Panc1 (cell line): ENCODE measurements around the gene TGFB2. TPM values are rescaled to one million over a fixed set of nuclear protein-coding genes. Genes with fewer than 3 reads are reported as not detected.

ENCODE experiments used
- ATAC-seq: fragments of 200-7000 bp; cut with Tn5 transposase; 2 replicates; pipeline ENCODE4 v1.9.1; 2020; ENCODE audit warnings: mild to moderate bottlenecking, moderate library complexity
- BruUV-seq: library from RNA; stranded (reverse); fragments of 400-500 nt; replicated peaks from 2 replicates; lab custom pipeline; 2021; lab: Mats Ljungman, UMichigan
- CTCF ChIA-PET: fragments of 300-600 bp; sonication (Branson Sonifier 250); formaldehyde crosslinking; loops from one replicate; lab custom pipeline; 2022; ENCODE audit warnings: antibody characterized with exemption; lab: Charles Lee
- POLR2A ChIA-PET: fragments of 300-600 bp; sonication (Branson Sonifier 250); formaldehyde crosslinking; loops from one replicate; lab custom pipeline; 2022; ENCODE audit warnings: antibody characterized with exemption; lab: Charles Lee
- DNase-seq: peaks from one replicate; pipeline ENCODE4 v3.0.0-alpha.2; 2010; ENCODE audit warnings: low read depth, low spot score
- H3K27ac ChIP-seq: 2 replicates; pipeline ENCODE4 v1.5.1; 2011; ENCODE audit warnings: mild to moderate bottlenecking, low read length, inconsistent platforms
- H3K27me3 ChIP-seq: fragments of 200-500 bp; sonication (Bioruptor generic); 2 replicates; pipeline ENCODE4 v1.6.0; 2014; ENCODE audit warnings: low read length, inconsistent platforms; ENCODE audit not compliant: control insufficient read depth, insufficient read depth
- H3K36me3 ChIP-seq: fragments of 200-500 bp; sonication (Bioruptor generic); 2 replicates; pipeline ENCODE4 v1.5.1; 2014; ENCODE audit warnings: inconsistent platforms, mild to moderate bottlenecking, low read length, moderate library complexity; ENCODE audit not compliant: control insufficient read depth, insufficient read depth
- H3K4me1 ChIP-seq: 2 replicates; pipeline ENCODE4 v1.5.1; 2011; ENCODE audit warnings: inconsistent platforms, mild to moderate bottlenecking, low read length, moderate library complexity; ENCODE audit not compliant: control insufficient read depth, insufficient read depth
- H3K4me3 ChIP-seq, 2 experiments: 2 replicates each; pipeline ENCODE4 v1.5.1; 2011 to 2012; ENCODE audit warnings: low read depth in 2 of 2, low read length in 2 of 2, mild to moderate bottlenecking in 2 of 2, inconsistent platforms in 1 of 2, moderate library complexity in 1 of 2
- H3K9me3 ChIP-seq: fragments of 200-500 bp; sonication (Bioruptor generic); 2 replicates; pipeline ENCODE4 v1.5.1; 2014; ENCODE audit warnings: low read depth, mild to moderate bottlenecking, inconsistent platforms, low read length, moderate library complexity; ENCODE audit not compliant: control insufficient read depth, insufficient read depth
- POLR2AphosphoS5 ChIP-seq: IDR thresholded peaks from 2 replicates; pipeline ENCODE4 v1.6.1; 2012; ENCODE audit warnings: mild to moderate bottlenecking, low read depth, low read length, moderate library complexity
- SIN3A ChIP-seq: IDR thresholded peaks from 2 replicates; pipeline ENCODE4 v1.6.1; 2012; ENCODE audit warnings: low read depth, mild to moderate bottlenecking, low read length, moderate library complexity, borderline replicate concordance; ENCODE audit not compliant: insufficient read depth
- TCF7L2 ChIP-seq: IDR thresholded peaks from 2 replicates; pipeline ENCODE4 v1.6.1; 2011; ENCODE audit warnings: mild to moderate bottlenecking, low read depth, low read length, inconsistent platforms
- in situ Hi-C: cut with HindIII; loops from 2 replicates; pipeline ENCODE4 v1.10.0; 2016; ENCODE audit warnings: low sequenced_read_pairs, low pct_unique_long_range_greater_than_20kb
- intact Hi-C: fragments of 100-400 bp; cut with micrococcal nuclease; formaldehyde crosslinking; loops from one replicate; pipeline ENCODE4 v1.10.0; 2022; ENCODE audit not compliant: unreplicated experiment
- total RNA-seq: library from RNA; stranded (reverse); gene quantifications from one replicate; pipeline ENCODE4 v1.2.1, GENCODE V29; 2021; ENCODE audit not compliant: unreplicated experiment
- TF ChIP-seq, protein P1 (sequence below): fragments of 450-650 bp; IDR thresholded peaks from 2 replicates; pipeline ENCODE4 v1.5.1; 2017; ENCODE audit warnings: mild to moderate bottlenecking
- TF ChIP-seq, protein P2 (sequence below), 2 experiments: IDR thresholded peaks; 2 replicates each; pipeline ENCODE4 v1.6.1; 2011 to 2012; ENCODE audit warnings: low read depth in 2 of 2, control low read depth in 1 of 2, low read length in 1 of 2, mild to moderate bottlenecking in 1 of 2, moderate library complexity in 1 of 2; ENCODE audit not compliant: insufficient read depth in 1 of 2

Gene TGFB2
- total RNA-seq, 1 experiment from 2014 or later = 58.9 TPM

DNA sequence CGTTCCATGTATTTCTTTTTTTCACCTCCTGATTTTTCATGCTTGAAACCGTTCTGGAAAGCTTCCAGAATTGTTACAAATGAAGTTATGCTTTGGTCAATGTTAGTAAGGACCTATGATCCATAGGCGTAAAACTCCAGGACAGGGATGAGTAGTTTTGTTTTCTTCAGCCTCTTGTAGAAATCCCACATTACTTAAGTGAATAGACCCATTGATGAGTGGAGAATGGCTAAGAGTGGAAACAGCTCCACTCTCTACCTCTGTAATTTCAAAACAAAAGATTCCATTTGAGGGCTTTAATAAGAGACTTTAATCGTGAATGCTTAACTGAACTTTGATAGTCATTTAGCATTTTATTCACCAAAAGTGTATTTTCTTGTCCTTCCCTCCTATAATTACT lies 3.0 kb upstream of the TGFB2 start:
- TF ChIP-seq SIN3A = no peak
- Histone ChIP-seq H3K27ac (peak overlapping the region; percentile 100), H3K27me3 (no peaks in the 10 kb centered on the region), H3K4me1 (peaks cover 24% of the 10 kb centered on the region), H3K36me3 (no peaks in the 10 kb centered on the region; the same call in 1 of the 2 replicates), H3K9me3 (no peaks in the 10 kb centered on the region), H3K4me3 (no peak overlapping the region)
- ATAC-seq (no peak), DNase-seq (no peak)
- no TSS peak for BruUV-seq
- ChIA-PET CTCF (no interaction called here), POLR2A (no interaction called here)
- in situ Hi-C loops (no loop called here), intact Hi-C loops (no loop called here)

DNA sequence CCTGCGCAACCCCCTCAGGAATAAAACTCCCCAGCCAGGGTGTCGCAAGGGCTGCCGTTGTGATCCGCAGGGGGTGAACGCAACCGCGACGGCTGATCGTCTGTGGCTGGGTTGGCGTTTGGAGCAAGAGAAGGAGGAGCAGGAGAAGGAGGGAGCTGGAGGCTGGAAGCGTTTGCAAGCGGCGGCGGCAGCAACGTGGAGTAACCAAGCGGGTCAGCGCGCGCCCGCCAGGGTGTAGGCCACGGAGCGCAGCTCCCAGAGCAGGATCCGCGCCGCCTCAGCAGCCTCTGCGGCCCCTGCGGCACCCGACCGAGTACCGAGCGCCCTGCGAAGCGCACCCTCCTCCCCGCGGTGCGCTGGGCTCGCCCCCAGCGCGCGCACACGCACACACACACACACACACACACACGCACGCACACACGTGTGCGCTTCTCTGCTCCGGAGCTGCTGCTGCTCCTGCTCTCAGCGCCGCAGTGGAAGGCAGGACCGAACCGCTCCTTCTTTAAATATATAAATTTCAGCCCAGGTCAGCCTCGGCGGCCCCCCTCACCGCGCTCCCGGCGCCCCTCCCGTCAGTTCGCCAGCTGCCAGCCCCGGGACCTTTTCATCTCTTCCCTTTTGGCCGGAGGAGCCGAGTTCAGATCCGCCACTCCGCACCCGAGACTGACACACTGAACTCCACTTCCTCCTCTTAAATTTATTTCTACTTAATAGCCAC lies 696 bp downstream of the TGFB2 start:
- no peaks in the 10 kb centered on the region for H3K9me3 ChIP-seq
- no peaks in the 10 kb centered on the region; the same call in 1 of the 2 replicates for H3K36me3 ChIP-seq
- POLR2A ChIA-PET = interaction anchor here (0.5 to 0.7 kb wide), 4 partner anchors 54 to 814 kb away, joined by 3 to 8 read pairs (median 4); no protein-coding TSS in a partner anchor
- in situ Hi-C loops (no loop called here), intact Hi-C loops (loop anchor here (5.0 kb wide), 1 partner anchor 116 kb away; no protein-coding TSS in a partner anchor)
- TF ChIP-seq SIN3A (peak; percentile 71; the same call in 1 of the 2 replicates), TCF7L2 (peak; percentile 62), POLR2AphosphoS5 (peak; percentile 76)
- TF ChIP-seq, protein P1, sequence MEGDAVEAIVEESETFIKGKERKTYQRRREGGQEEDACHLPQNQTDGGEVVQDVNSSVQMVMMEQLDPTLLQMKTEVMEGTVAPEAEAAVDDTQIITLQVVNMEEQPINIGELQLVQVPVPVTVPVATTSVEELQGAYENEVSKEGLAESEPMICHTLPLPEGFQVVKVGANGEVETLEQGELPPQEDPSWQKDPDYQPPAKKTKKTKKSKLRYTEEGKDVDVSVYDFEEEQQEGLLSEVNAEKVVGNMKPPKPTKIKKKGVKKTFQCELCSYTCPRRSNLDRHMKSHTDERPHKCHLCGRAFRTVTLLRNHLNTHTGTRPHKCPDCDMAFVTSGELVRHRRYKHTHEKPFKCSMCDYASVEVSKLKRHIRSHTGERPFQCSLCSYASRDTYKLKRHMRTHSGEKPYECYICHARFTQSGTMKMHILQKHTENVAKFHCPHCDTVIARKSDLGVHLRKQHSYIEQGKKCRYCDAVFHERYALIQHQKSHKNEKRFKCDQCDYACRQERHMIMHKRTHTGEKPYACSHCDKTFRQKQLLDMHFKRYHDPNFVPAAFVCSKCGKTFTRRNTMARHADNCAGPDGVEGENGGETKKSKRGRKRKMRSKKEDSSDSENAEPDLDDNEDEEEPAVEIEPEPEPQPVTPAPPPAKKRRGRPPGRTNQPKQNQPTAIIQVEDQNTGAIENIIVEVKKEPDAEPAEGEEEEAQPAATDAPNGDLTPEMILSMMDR = no peak
- TF ChIP-seq, protein P2, sequence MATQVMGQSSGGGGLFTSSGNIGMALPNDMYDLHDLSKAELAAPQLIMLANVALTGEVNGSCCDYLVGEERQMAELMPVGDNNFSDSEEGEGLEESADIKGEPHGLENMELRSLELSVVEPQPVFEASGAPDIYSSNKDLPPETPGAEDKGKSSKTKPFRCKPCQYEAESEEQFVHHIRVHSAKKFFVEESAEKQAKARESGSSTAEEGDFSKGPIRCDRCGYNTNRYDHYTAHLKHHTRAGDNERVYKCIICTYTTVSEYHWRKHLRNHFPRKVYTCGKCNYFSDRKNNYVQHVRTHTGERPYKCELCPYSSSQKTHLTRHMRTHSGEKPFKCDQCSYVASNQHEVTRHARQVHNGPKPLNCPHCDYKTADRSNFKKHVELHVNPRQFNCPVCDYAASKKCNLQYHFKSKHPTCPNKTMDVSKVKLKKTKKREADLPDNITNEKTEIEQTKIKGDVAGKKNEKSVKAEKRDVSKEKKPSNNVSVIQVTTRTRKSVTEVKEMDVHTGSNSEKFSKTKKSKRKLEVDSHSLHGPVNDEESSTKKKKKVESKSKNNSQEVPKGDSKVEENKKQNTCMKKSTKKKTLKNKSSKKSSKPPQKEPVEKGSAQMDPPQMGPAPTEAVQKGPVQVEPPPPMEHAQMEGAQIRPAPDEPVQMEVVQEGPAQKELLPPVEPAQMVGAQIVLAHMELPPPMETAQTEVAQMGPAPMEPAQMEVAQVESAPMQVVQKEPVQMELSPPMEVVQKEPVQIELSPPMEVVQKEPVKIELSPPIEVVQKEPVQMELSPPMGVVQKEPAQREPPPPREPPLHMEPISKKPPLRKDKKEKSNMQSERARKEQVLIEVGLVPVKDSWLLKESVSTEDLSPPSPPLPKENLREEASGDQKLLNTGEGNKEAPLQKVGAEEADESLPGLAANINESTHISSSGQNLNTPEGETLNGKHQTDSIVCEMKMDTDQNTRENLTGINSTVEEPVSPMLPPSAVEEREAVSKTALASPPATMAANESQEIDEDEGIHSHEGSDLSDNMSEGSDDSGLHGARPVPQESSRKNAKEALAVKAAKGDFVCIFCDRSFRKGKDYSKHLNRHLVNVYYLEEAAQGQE (IDR thresholded peaks at IDR 0.05; ENCODE audit: insufficient read depth in 1 of 2, low read depth in 2 of 2, low read length in 1 of 2) = peak in 1 of 2 experiments; percentile 26; a peak in 1 of 4 replicates
- CTCF ChIA-PET = no interaction called here
- no peaks in the 10 kb centered on the region for H3K27me3 ChIP-seq
- peaks cover 31% of the 10 kb centered on the region for H3K4me1 ChIP-seq
- BruUV-seq = no TSS peak
- peak overlapping the region; percentile 97 to 98 for H3K4me3 ChIP-seq
- H3K27ac ChIP-seq = peak overlapping the region; percentile 100
- ATAC-seq (peak; percentile 80), DNase-seq (no peak)
